ENCODE data around the gene VDR. TPM values are rescaled to one million over a fixed set of nuclear protein-coding genes. Genes with fewer than 3 reads are reported as not detected.

VDR gene
- total RNA-seq, 2 donors from 2014 or later = 124 to 140 TPM

GRCh38 chr12:47882781-47883546 lies 21.8 kb downstream of the VDR start:
- intact Hi-C loops (cut with DNase I) = no loop called here
- Histone ChIP-seq H3K27me3 (no peaks in the 10 kb centered on the region), H3K4me3 (no peak overlapping the region), H3K9me3 (no peaks in the 10 kb centered on the region), H3K9ac (ENCODE audit: low read depth in 2 of 2, low read length in 2 of 2) (peak overlapping the region; percentile 55 to 64), H3K4me1 (peaks cover 11% of the 10 kb centered on the region), H3K36me3 (no peaks in the 10 kb centered on the region), H3K27ac (no peak overlapping the region)
- no peak for TF ChIP-seq CTCF (IDR thresholded peaks at IDR 0.05)
- peak; percentile 75 for DNase-seq

DNA sequence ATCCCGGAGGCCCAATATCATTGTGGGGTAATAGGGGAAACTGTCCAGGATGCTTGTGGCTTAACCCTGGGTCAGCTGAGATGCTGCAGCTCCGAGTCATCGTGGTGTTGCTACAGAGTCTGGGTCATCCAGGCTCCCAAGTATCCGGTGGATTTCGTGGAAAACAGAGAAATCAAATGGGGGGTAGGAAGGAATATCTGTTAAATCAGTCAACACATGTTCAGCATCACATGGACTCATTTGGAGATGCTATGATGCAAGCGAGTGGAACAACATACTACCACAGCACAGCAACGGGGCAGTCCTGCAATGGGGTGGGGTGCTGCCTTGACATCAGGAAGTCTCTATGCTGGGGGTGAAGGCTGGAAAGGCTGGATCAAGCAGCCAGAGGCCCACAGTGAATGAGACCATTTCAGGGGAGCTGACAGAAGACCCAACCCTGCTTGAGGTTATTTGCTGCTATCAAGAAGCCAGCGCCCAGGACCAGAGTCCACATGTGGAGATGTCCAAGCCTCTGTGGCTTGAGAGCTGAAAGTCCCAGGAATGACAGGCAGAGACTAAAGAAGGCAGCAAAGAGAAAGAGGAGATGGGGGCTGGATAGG lies 22.9 kb downstream of the VDR start:
- Histone ChIP-seq H3K36me3 (no peaks in the 10 kb centered on the region), H3K4me3 (no peak overlapping the region), H3K4me1 (peaks cover 11% of the 10 kb centered on the region), H3K27me3 (no peaks in the 10 kb centered on the region), H3K9ac (ENCODE audit: low read depth in 2 of 2, low read length in 2 of 2) (no peak overlapping the region), H3K9me3 (no peaks in the 10 kb centered on the region), H3K27ac (no peak overlapping the region)
- intact Hi-C loops (cut with DNase I) = no loop called here
- DNase-seq = no peak
- no peak for TF ChIP-seq CTCF (IDR thresholded peaks at IDR 0.05)

GRCh38 chr12:47881051-47881450 lies 23.7 kb downstream of the VDR start:
- no peak overlapping the region for H3K27ac ChIP-seq
- no peaks in the 10 kb centered on the region for H3K9me3 ChIP-seq
- intact Hi-C loops (cut with DNase I) = no loop called here
- no peaks in the 10 kb centered on the region for H3K27me3 ChIP-seq
- no peak for TF ChIP-seq CTCF (IDR thresholded peaks at IDR 0.05)
- H3K4me3 ChIP-seq = no peak overlapping the region
- no peak for DNase-seq
- no peaks in the 10 kb centered on the region for H3K36me3 ChIP-seq
- no peak overlapping the region for H3K9ac ChIP-seq (ENCODE audit: low read depth in 2 of 2, low read length in 2 of 2)
- H3K4me1 ChIP-seq = peaks cover 11% of the 10 kb centered on the region

GRCh38 chr12:47878918-47879481 lies 25.8 kb downstream of the VDR start:
- intact Hi-C loops (cut with DNase I) = no loop called here
- TF ChIP-seq CTCF (IDR thresholded peaks at IDR 0.05) = no peak
- no peak for DNase-seq

DNA sequence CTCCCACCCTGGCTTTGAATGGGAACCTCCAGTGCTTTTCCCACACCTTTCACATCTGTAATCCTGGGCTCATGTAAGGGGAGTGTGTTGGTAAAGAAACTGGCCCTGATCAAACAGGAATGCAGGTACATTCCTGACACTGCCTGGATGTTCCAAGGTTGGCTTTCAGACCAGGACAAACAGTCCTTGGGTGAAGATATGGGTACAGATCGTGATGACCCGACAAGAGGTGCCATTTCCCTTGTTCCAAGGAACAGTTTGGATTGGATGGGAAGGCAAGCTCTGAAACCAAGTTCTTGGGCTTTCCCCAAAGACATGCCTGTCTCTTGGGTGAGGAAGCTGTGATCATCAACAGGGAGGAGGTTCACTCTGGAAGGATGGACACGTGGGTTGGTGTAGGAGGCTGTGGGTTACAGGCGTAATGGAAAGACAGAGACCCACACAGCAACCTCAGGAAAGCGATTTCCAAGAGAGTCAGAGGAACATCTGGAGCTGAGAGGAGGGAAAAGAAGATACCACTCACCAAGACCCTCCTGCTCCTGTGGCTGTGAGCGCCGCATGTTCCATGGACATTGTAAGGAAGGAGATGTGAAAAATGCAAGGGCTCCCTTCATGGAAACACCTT lies 26.4 kb downstream of the VDR start:
- Histone ChIP-seq H3K9ac (ENCODE audit: low read depth in 2 of 2, low read length in 2 of 2) (no peak overlapping the region), H3K36me3 (no peaks in the 10 kb centered on the region), H3K9me3 (no peaks in the 10 kb centered on the region), H3K4me1 (peaks cover 7% of the 10 kb centered on the region), H3K27ac (no peak overlapping the region), H3K27me3 (no peaks in the 10 kb centered on the region), H3K4me3 (no peak overlapping the region)
- intact Hi-C loops (cut with DNase I) = no loop called here
- no peak for TF ChIP-seq CTCF (IDR thresholded peaks at IDR 0.05)
- DNase-seq = no peak

More at GRCh38 chr12:47878918-47879481, 25.8 kb downstream of the VDR start:
- Histone ChIP-seq H3K27ac (no peak overlapping the region), H3K27me3 (no peaks in the 10 kb centered on the region), H3K4me1 (peaks cover 11% of the 10 kb centered on the region), H3K9me3 (no peaks in the 10 kb centered on the region), H3K9ac (ENCODE audit: low read depth in 2 of 2, low read length in 2 of 2) (no peak overlapping the region), H3K4me3 (no peak overlapping the region), H3K36me3 (no peaks in the 10 kb centered on the region)
